Measurements from ENCODE around the gene BRF1. TPM values are rescaled to one million over a fixed set of nuclear protein-coding genes. Genes with fewer than 3 reads are reported as not detected.

Gene BRF1
- total and polyA plus RNA-seq, 2 of the 8 experiments (the other 6 are each of a cell fraction or from before 2014, with no cell fraction given) = 7.7 to 18.3 TPM

- Histone ChIP-seq H3K79me2 (ENCODE audit: control insufficient read depth in 1 of 2, insufficient read depth in 2 of 2, low read length in 2 of 2) (no peaks in the 10 kb centered on the region), H2BK12ac (ENCODE audit: low read depth, low read length) (no peak overlapping the region), H3K79me1 (ENCODE audit: low read depth, low read length) (peaks cover 4% of the 10 kb centered on the region; the same call in 1 of the 2 replicates), H3K36me3 (ENCODE audit: control insufficient read depth in 2 of 4, insufficient read depth in 4 of 4, low read length in 3 of 4) (no peaks in the 10 kb centered on the region; a peak in 2 of 8 replicates), H4K5ac (ENCODE audit: insufficient read length, low read depth, low read length) (no peak overlapping the region), H3K4ac (replicated peaks; ENCODE audit: insufficient read length, low read depth, low read length) (no peak overlapping the region), H4K20me1 (replicated peaks in 1 of 2; ENCODE audit: control insufficient read depth in 1 of 2, insufficient read depth in 2 of 2, low read length in 2 of 2) (peaks cover 0 to 19% of the 10 kb centered on the region in 2 experiments), H2BK120ac (replicated peaks; ENCODE audit: low read depth, low read length) (no peak overlapping the region), H2BK5ac (ENCODE audit: low read depth, low read length) (no peak overlapping the region; the same call in 1 of the 2 replicates), H3K23ac (ENCODE audit: insufficient read length) (no peak overlapping the region), H3K9me3 (ENCODE audit: insufficient read depth in 2 of 2, low read depth in 1 of 2, low read length in 1 of 2) (no peaks in the 10 kb centered on the region), H3K18ac (ENCODE audit: extremely low read depth, low read length) (no peak overlapping the region), H3K23me2 (ENCODE audit: low read depth, low read length) (peaks cover 3% of the 10 kb centered on the region; the same call in 1 of the 2 replicates), H3K27ac (ENCODE audit: low read depth, low read length) (no peak overlapping the region), H3K27me3 (replicated peaks in 1 of 4; ENCODE audit: control insufficient read depth in 3 of 4, extremely low read depth in 1 of 4, insufficient read depth in 3 of 4, low read length in 3 of 4) (no peaks in the 10 kb centered on the region; a peak in 1 of 7 replicates), H3K9ac (replicated peaks in 1 of 4; ENCODE audit: extremely low read depth in 1 of 4, low read depth in 3 of 4, low read length in 3 of 4) (no peak overlapping the region), H3K14ac (ENCODE audit: insufficient read length) (no peak overlapping the region), H3K4me1 (replicated peaks in 1 of 4; ENCODE audit: control insufficient read depth in 3 of 4, insufficient read depth in 4 of 4, low read length in 3 of 4) (no peaks in the 10 kb centered on the region), H2BK20ac (ENCODE audit: low read length) (no peak overlapping the region), H3K56ac (replicated peaks; ENCODE audit: insufficient read length, low read depth, low read length) (no peak overlapping the region), H4K91ac (replicated peaks; ENCODE audit: insufficient read length, low read length) (no peak overlapping the region), H2AFZ (ENCODE audit: low read length) (no peak overlapping the region), H2BK15ac (ENCODE audit: low read length) (no peak overlapping the region), H4K8ac (ENCODE audit: extremely low read depth, insufficient read depth, low read length) (no peak overlapping the region), H2AK5ac (ENCODE audit: low read depth, low read length) (no peak overlapping the region), H3K4me3 (ENCODE audit: extremely low read depth in 1 of 4, insufficient read depth in 2 of 4, low read depth in 3 of 4, low read length in 4 of 4) (no peak overlapping the region), H3K4me2 (ENCODE audit: insufficient read depth in 1 of 2, low read depth in 2 of 2, low read length in 2 of 2) (no peak overlapping the region)
- no peak for FAIRE-seq
- ChIA-PET CTCF (ENCODE audit: partially characterized antibody) (interaction anchor here (1.0 kb wide), 1 partner anchor 65 kb away, joined by 3 read pairs; no protein-coding TSS in a partner anchor), POLR2A (ENCODE audit: partially characterized antibody) (interaction anchor here (0.6 to 0.7 kb wide), 2 partner anchors 36 to 38 kb away, joined by 3 to 6 read pairs; no protein-coding TSS in a partner anchor)
- WGBS, 2 experiments (ENCODE audit: extremely low coverage in 1 of 2, insufficient coverage in 1 of 2, insufficient read length in 1 of 2, insufficient replicate concordance in 2 of 2, low coverage in 1 of 2, low lambda C conversion rate in 2 of 2, missing lambda C conversion rate in 1 of 2) = 89% methylated on average over 10 of the region's 11 CpGs; no CpG with 5 or more reads in 1 of the 2 experiments
- no peak for DNase-seq (ENCODE audit: low read depth in 1 of 2, low spot score in 2 of 2)
- TF ChIP-seq KDM1A (IDR thresholded peaks at IDR 0.05; ENCODE audit: borderline replicate concordance, low read length) (no peak), MAX (IDR thresholded peaks at IDR 0.05) (no peak), YY1 (IDR thresholded peaks at IDR 0.05; ENCODE audit: low read depth, low read length) (no peak), E2F6 (IDR thresholded peaks at IDR 0.05) (no peak), HDAC6 (IDR thresholded peaks at IDR 0.05; ENCODE audit: low read depth, low read length) (no peak)
Measured at GRCh38 chr14:105217774-105218173, 83.0 kb downstream of the BRF1 start.
